ENCODE data around the gene LAMA2.

GRCh38 chr6:129273161-129273560, 390.2 kb downstream of the LAMA2 start:
- no peak for TF ChIP-seq POLR2AphosphoS5 (IDR thresholded peaks at IDR 0.05; ENCODE audit: borderline replicate concordance, low read depth, low read length)
- no peak for TF ChIP-seq EZH2 (IDR thresholded peaks at IDR 0.05)
- no peak for TF ChIP-seq FOXP2 (optimal IDR thresholded peaks at IDR 0.05; ENCODE audit: control extremely low read depth, extremely low read length, insufficient read depth)

Measured in SK-N-MC (cell line).